CD14-positive monocyte (primary cell): ENCODE measurements around the gene PLEKHA3. TPM values are rescaled to one million over a fixed set of nuclear protein-coding genes. Genes with fewer than 3 reads are reported as not detected.

ENCODE experiments used
- DNase-seq, 3 donors: peaks; one replicate each; pipeline ENCODE4 v3.0.0-alpha.2; 2011 to 2022
- H2AFZ ChIP-seq: 2 replicates; pipeline ENCODE4 v1.6.0; 2012; ENCODE audit warnings: mild to moderate bottlenecking, low read depth, low read length, inconsistent platforms; ENCODE audit not compliant: insufficient read depth, poor library complexity, severe bottlenecking
- H3K27ac ChIP-seq, 2 donors: 1 replicate in 1 of 2; 2 replicates in 1 of 2; pipeline ENCODE4 v1.5.1; 2012 to 2013; ENCODE audit warnings: low read length in 2 of 2, control low read depth in 1 of 2, inconsistent platforms in 1 of 2, low read depth in 1 of 2, mild to moderate bottlenecking in 1 of 2
- H3K27me3 ChIP-seq, 2 donors: one replicate each; pipeline versions ENCODE4 v1.6.0 to v1.6.1; 2011 to 2013; ENCODE audit warnings: low read length in 2 of 2; ENCODE audit not compliant: control insufficient read depth in 2 of 2, insufficient read depth in 2 of 2
- H3K36me3 ChIP-seq, 2 donors: replicated peaks in 1 of 2; 1 replicate in 1 of 2; 2 replicates in 1 of 2; pipeline versions ENCODE4 v1.5.1 to v1.6.1; 2012 to 2013; ENCODE audit warnings: low read length in 2 of 2, control low read depth in 1 of 2, inconsistent platforms in 1 of 2, mild to moderate bottlenecking in 1 of 2; ENCODE audit not compliant: insufficient read depth in 2 of 2, control insufficient read depth in 1 of 2
- H3K4me1 ChIP-seq, 2 donors: 1 replicate in 1 of 2; 2 replicates in 1 of 2; pipeline versions ENCODE4 v1.5.1 to v1.6.1; 2012 to 2013; ENCODE audit warnings: low read length in 2 of 2, control low read depth in 1 of 2, inconsistent platforms in 1 of 2, mild to moderate bottlenecking in 1 of 2, moderate library complexity in 1 of 2; ENCODE audit not compliant: insufficient read depth in 2 of 2, control insufficient read depth in 1 of 2
- H3K4me2 ChIP-seq: replicated peaks from 2 replicates; pipeline ENCODE3; 2012; ENCODE audit warnings: low read length, moderate library complexity, mild to moderate bottlenecking; ENCODE audit not compliant: poor library complexity, severe bottlenecking; ENCODE audit errors: extremely low read depth
- H3K4me3 ChIP-seq, 3 experiments: fragments of 200-600 bp in 1 of 3; sonication (generic) in 1 of 3; replicated peaks in 1 of 3; 1 replicate in 2 of 3; 2 replicates in 1 of 3; pipeline ENCODE4 v1.5.1; 2011 to 2013; ENCODE audit warnings: low read length in 3 of 3, mild to moderate bottlenecking in 3 of 3, control low read depth in 2 of 3, low read depth in 2 of 3, inconsistent platforms in 1 of 3, moderate library complexity in 1 of 3
- H3K79me2 ChIP-seq: 2 replicates; pipeline ENCODE4 v1.6.0; 2012; ENCODE audit warnings: mild to moderate bottlenecking, control low read depth, inconsistent platforms, low read length, moderate library complexity; ENCODE audit not compliant: insufficient read depth
- H3K9ac ChIP-seq: 2 replicates; pipeline ENCODE4 v1.6.0; 2017; ENCODE audit warnings: low read length, mild to moderate bottlenecking; ENCODE audit not compliant: insufficient read depth, poor library complexity, severe bottlenecking
- H3K9me3 ChIP-seq, 2 donors: replicated peaks in 1 of 2; 1 replicate in 1 of 2; 2 replicates in 1 of 2; pipeline versions ENCODE4 v1.5.1 to v1.6.1; 2012 to 2013; ENCODE audit warnings: low read length in 2 of 2, control low read depth in 1 of 2; ENCODE audit not compliant: control insufficient read depth in 1 of 2, insufficient read depth in 1 of 2
- H4K20me1 ChIP-seq: 2 replicates; pipeline ENCODE4 v1.6.0; 2012; ENCODE audit warnings: mild to moderate bottlenecking, low read length, control low read depth, moderate library complexity; ENCODE audit not compliant: insufficient read depth
- H3K27ac Mint-ChIP-seq, 7 donors: one replicate each; pipeline ENCODE4 v1.8.0; 2020; ENCODE audit warnings: mild to moderate bottlenecking in 7 of 7, mixed read lengths in 7 of 7, moderate library complexity in 6 of 7, inconsistent platforms in 2 of 7
- H3K27me3 Mint-ChIP-seq, 3 donors: one replicate each; pipeline ENCODE4 v1.8.0; 2021 to 2022; ENCODE audit warnings: low read depth in 3 of 3, mild to moderate bottlenecking in 3 of 3, mixed read lengths in 3 of 3, moderate library complexity in 3 of 3, inconsistent platforms in 1 of 3
- H3K36me3 Mint-ChIP-seq, 2 donors: one replicate each; pipeline ENCODE4 v1.8.0; 2020; ENCODE audit warnings: mixed read lengths in 2 of 2, inconsistent platforms in 1 of 2, mild to moderate bottlenecking in 1 of 2
- H3K4me1 Mint-ChIP-seq: one replicate; pipeline ENCODE4 v1.8.0; 2020; ENCODE audit warnings: mild to moderate bottlenecking, mixed read lengths
- H3K4me3 Mint-ChIP-seq, 2 donors: one replicate each; pipeline ENCODE4 v1.8.0; 2020; ENCODE audit warnings: mild to moderate bottlenecking in 2 of 2, mixed read lengths in 2 of 2, moderate library complexity in 1 of 2
- H3K9me3 Mint-ChIP-seq, 7 donors: one replicate each; pipeline ENCODE4 v1.8.0; 2020 to 2022; ENCODE audit warnings: mixed read lengths in 7 of 7, mild to moderate bottlenecking in 6 of 7, moderate library complexity in 6 of 7, inconsistent platforms in 2 of 7
- whole genome bisulfite sequencing: methylation state at CpG from one replicate; pipeline ENCODE4 v1.1.5; 2013; ENCODE audit warnings: missing lambda C conversion rate; ENCODE audit not compliant: insufficient coverage; 5-methylcytosine and 5-hydroxymethylcytosine counted together
- intact Hi-C, 2 donors: fragments of 100-400 bp; cut with micrococcal nuclease; formaldehyde crosslinking; loops; one replicate each; pipeline versions ENCODE4 v1.15.0 to v1.15.1; 2023
- polyA plus RNA-seq, 3 donors: library from polyadenylated mRNA; depleted of rRNA in 1 of 3; unstranded in 2 of 3; stranded (reverse) in 1 of 3; fragments of 300-500 nt in 2 of 3; fragments of >200 nt in 1 of 3; fragmentation: Illumina TruSeq in 2 of 3; gene quantifications; 1 replicate in 2 of 3; 2 replicates in 1 of 3; pipeline ENCODE4 v1.2.3, GENCODE V29; 2012 to 2021
- TF ChIP-seq, protein P1 (sequence below): fragments of 200-600 bp; IDR thresholded peaks from one replicate; pipeline ENCODE4 v1.8.0; 2022; ENCODE audit warnings: antibody characterized with exemption, mild to moderate bottlenecking

PLEKHA3 gene
- polyA plus RNA-seq, 3 donors = 5.3 to 14.1 (median 13.4) TPM

DNA sequence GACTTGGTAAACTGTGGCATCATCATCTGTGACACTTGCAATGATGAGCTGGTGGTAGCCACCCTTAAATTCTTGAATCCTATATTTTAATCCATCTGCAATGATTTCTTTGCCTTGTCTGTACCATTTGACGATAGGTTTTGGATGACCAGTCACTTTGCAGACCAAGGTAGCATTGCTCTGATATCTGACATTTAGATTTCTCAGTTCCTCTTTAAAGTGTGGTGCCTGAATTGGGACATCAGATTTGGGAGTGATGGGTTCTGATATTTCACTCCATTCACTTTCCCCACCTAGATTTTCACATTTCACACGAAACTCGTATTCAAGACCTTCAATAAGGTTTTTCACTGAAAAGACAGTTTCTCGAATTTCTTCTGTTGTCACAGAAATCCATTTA, 55.8 kb downstream of the PLEKHA3 start:
- Histone ChIP-seq H4K20me1 (no peaks in the 10 kb centered on the region), H2AFZ (no peak overlapping the region), H3K79me2 (peaks cover 47% of the 10 kb centered on the region), H3K27ac (no peak overlapping the region), H3K4me1 (peaks cover 10 to 12% of the 10 kb centered on the region in 2 donors), H3K36me3 (peaks cover 17 to 84% of the 10 kb centered on the region in 2 donors), H3K4me2 (no peak overlapping the region), H3K4me3 (no peak overlapping the region), H3K27me3 (no peaks in the 10 kb centered on the region), H3K9ac (no peak overlapping the region), H3K9me3 (no peaks in the 10 kb centered on the region)
- H3K4me3 Mint-ChIP-seq = no peak overlapping the region
- TF ChIP-seq, protein P1, sequence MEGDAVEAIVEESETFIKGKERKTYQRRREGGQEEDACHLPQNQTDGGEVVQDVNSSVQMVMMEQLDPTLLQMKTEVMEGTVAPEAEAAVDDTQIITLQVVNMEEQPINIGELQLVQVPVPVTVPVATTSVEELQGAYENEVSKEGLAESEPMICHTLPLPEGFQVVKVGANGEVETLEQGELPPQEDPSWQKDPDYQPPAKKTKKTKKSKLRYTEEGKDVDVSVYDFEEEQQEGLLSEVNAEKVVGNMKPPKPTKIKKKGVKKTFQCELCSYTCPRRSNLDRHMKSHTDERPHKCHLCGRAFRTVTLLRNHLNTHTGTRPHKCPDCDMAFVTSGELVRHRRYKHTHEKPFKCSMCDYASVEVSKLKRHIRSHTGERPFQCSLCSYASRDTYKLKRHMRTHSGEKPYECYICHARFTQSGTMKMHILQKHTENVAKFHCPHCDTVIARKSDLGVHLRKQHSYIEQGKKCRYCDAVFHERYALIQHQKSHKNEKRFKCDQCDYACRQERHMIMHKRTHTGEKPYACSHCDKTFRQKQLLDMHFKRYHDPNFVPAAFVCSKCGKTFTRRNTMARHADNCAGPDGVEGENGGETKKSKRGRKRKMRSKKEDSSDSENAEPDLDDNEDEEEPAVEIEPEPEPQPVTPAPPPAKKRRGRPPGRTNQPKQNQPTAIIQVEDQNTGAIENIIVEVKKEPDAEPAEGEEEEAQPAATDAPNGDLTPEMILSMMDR = no peak
- intact Hi-C loops = no loop called here
- peaks cover 78 to 87% of the 10 kb centered on the region in 2 donors for H3K36me3 Mint-ChIP-seq
- WGBS = 100% methylated on average over 3 of the region's 4 CpGs
- no peak overlapping the region for H3K27ac Mint-ChIP-seq
- H3K4me1 Mint-ChIP-seq = peaks cover 21% of the 10 kb centered on the region
- H3K9me3 Mint-ChIP-seq = peaks cover 0 to 7% (median 0%) of the 10 kb centered on the region in 7 donors
- H3K27me3 Mint-ChIP-seq = no peaks in the 10 kb centered on the region
- no peak for DNase-seq

DNA sequence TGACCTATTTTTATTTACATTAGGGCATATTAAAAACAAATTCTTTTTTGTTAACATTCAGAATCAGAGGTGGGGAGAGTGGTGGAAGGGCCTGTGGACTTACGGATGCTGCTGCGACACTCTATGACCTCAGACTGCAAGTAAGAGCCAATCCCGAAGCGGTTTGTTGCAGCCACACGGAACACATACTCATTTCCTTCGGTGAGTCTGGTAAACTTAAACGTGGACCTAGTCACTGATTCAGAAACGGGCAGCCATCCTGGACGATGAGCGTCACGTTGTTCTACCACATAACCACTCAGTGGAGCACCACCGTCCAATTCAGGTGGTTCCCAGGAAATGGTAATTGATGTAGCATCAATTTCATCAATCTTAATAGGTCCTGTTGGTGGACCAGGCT, 61.9 kb downstream of the PLEKHA3 start:
- peaks cover 71 to 76% of the 10 kb centered on the region in 2 donors for H3K36me3 Mint-ChIP-seq
- Histone ChIP-seq H3K9me3 (peaks cover 0 to 8% of the 10 kb centered on the region in 2 donors), H2AFZ (no peak overlapping the region), H3K27ac (no peak overlapping the region), H3K4me1 (no peaks in the 10 kb centered on the region), H3K4me3 (no peak overlapping the region), H4K20me1 (no peaks in the 10 kb centered on the region), H3K36me3 (peaks cover 53 to 85% of the 10 kb centered on the region in 2 donors), H3K9ac (no peak overlapping the region), H3K4me2 (no peak overlapping the region), H3K79me2 (no peaks in the 10 kb centered on the region), H3K27me3 (no peaks in the 10 kb centered on the region)
- intact Hi-C loops = no loop called here
- peaks cover 0 to 11% (median 0%) of the 10 kb centered on the region in 7 donors for H3K9me3 Mint-ChIP-seq
- peaks cover 2% of the 10 kb centered on the region for H3K4me1 Mint-ChIP-seq
- peak overlapping the region in 1 of 7 donors; percentile 54 for H3K27ac Mint-ChIP-seq
- DNase-seq = no peak
- 95% methylated on average over 4 of the region's 12 CpGs for WGBS
- no peak overlapping the region for H3K4me3 Mint-ChIP-seq
- TF ChIP-seq, protein P1 = no peak
- H3K27me3 Mint-ChIP-seq = no peaks in the 10 kb centered on the region
